Fibroblast of the aortic adventitia (primary cell): ENCODE measurements around the gene REXO5. TPM values are rescaled to one million over a fixed set of nuclear protein-coding genes. Genes with fewer than 3 reads are reported as not detected.
A peak's percentile ranks its signal among the peaks of the same experiment; 100 is the strongest.
"Not testable (repeated sequence)": the region's sequence is repeated elsewhere in the genome, so short reads cannot be mapped to it uniquely, and the experiment has no call there.

Experiments used
- DNase-seq: peaks from one replicate; pipeline ENCODE4 v3.0.0-alpha.2; 2010; ENCODE audit warnings: low read depth
- H3K4me3 ChIP-seq: 2 replicates; pipeline ENCODE4 v1.5.1; 2011; ENCODE audit warnings: low read depth, mild to moderate bottlenecking, control low read depth, low read length, moderate library complexity
- CTCF ChIP-seq: IDR thresholded peaks from 2 replicates; pipeline ENCODE4 v1.5.1; 2011; ENCODE audit warnings: mild to moderate bottlenecking, low read length, control low read depth, inconsistent platforms; ENCODE audit not compliant: insufficient read depth
- total RNA-seq: library from RNA; depleted of rRNA; stranded (reverse); fragments of >200 nt; gene quantifications from 2 replicates; pipeline ENCODE4 v1.2.3, GENCODE V29; 2012; ENCODE audit warnings: low replicate concordance

The REXO5 gene
- total RNA-seq, 1 donor = 12.4 TPM

- no peak for DNase-seq
- TF ChIP-seq CTCF = no peak
- H3K4me3 ChIP-seq = no peak overlapping the region
These were observed 5.0 kb upstream of the REXO5 start for GRCh38 chr16:20801278-20801677.

- DNase-seq = no peak
- TF ChIP-seq CTCF = no peak
- H3K4me3 ChIP-seq = no peak overlapping the region
These were observed 3.2 kb upstream of the REXO5 start for GRCh38 chr16:20803192-20803560.

- no peak for DNase-seq
- no peak overlapping the region for H3K4me3 ChIP-seq
- no peak for TF ChIP-seq CTCF
These were observed 2.6 kb upstream of the REXO5 start for GRCh38 chr16:20803561-20804214.

DNA sequence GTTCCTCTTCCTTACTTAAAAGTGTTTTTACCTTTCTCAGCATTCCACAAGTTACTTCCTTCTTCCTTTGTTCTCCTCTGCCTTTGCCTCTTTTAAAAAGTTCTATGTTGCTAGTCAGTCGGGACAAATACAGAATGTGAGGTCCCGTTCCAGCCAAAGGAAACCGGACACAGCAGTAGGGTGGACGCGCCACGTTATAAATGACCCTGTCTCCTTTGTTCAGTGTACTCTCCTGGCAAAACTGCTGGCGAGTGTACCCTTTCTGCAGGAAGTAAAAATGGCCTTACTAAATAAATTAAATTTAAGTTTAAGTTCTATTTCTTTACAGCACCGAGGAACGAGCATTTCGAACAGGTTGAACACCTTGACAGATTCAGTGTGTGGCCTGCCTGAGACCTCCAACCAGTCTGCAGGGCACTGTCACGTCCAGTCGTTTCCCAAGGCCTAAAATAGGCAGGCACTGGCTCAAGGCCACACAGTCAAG lies 601 bp upstream of the REXO5 start:
- DNase-seq = not testable (repeated sequence)
- peak overlapping the region; percentile 96 for H3K4me3 ChIP-seq

DNA sequence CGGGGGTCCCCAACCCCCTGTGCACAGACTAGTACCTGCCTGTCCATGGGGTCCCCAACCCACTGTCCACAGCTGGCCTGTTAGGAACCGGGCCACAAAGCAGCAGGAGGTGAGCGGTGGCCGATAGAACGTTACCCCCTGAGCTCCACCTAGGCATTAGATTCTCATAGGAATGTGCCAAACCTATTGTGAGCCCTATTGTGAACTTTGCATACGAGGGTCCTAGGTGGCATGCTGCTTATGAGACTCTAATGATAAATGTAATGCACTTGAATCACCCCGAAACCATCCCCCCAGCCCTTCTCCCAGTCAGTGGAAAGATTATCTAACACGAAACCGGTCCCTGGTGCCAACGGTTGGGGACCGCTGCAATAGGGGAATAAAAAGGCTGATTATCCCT lies 1.5 kb downstream of the REXO5 start:
- no peak for DNase-seq
- no peak for TF ChIP-seq CTCF
- H3K4me3 ChIP-seq = no peak overlapping the region

- no peak overlapping the region for H3K4me3 ChIP-seq
- no peak for DNase-seq
- no peak for TF ChIP-seq CTCF
These were observed 5.6 kb downstream of the REXO5 start for GRCh38 chr16:20811889-20812439.

GRCh38 chr16:20812510-20812909 lies 6.2 kb downstream of the REXO5 start:
- TF ChIP-seq CTCF = no peak

More at GRCh38 chr16:20812510-20812909, 6.2 kb downstream of the REXO5 start:
- no peak for DNase-seq
- H3K4me3 ChIP-seq = no peak overlapping the region
